GM18867 (cell line): Measurements from ENCODE around the gene MS4A18.

Experiments
- ATAC-seq: cut with Tn5 transposase; IDR thresholded peaks from one replicate; pipeline ENCODE4 v1.9.1; 2021; ENCODE audit warnings: mild to moderate bottlenecking, moderate library complexity; ENCODE audit not compliant: unreplicated experiment

Gene MS4A18

DNA sequence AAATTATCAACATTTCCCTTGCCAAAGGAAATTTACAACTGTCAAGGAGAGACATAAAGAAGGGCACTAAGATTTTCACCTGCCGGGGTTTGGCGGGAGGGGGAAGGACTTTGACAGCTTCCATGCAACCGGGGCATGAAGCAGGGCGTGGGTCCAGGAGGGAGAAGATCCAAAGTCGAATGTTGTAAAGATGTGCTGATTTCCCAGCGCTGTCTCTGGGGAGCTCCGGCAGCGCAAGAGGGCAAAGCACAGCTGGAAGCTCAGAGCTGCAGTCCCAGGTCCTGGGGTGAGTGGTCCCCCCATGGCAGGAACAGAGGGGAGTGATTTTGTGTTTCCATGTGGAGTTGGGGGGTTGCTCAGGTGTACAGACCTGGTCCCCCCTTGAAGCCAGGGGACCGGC is 60.6 kb downstream of the MS4A18 start, which contains the start of gene MS4A10:
Gene MS4A10, plus strand, starts transcription at position 198 of the 400 bp plus-strand sequence. CDS start 5,003 bp downstream, outside the sequence.
- no peak for ATAC-seq

- no peak for ATAC-seq
These were observed 61.4 kb downstream of the MS4A18 start for GRCh38 chr11:60785806-60786361.

- ATAC-seq: no peak
These were observed 62.5 kb downstream of the MS4A18 start for GRCh38 chr11:60786811-60787567.

- no peak for ATAC-seq
These were observed 64.0 kb downstream of the MS4A18 start for GRCh38 chr11:60788401-60789125.

GRCh38 chr11:60790726-60791125 is 66.2 kb downstream of the MS4A18 start:
- ATAC-seq: no peak

GRCh38 chr11:60791153-60791933 is 66.8 kb downstream of the MS4A18 start:
- ATAC-seq: no peak

- ATAC-seq: no peak
These were observed 68.0 kb downstream of the MS4A18 start for GRCh38 chr11:60792521-60792920.
